KOPT-K1 (cell line): Measurements from ENCODE around the gene WASF1.
"Not testable (repeated sequence)": the region's sequence is repeated elsewhere in the genome, so short reads cannot be mapped to it uniquely, and the experiment has no call there.

Experiments used
- H3K27ac ChIP-seq: fragments of 200-600 bp; sonication (generic); 2 replicates; pipeline ENCODE4 v1.5.1; 2016; ENCODE audit warnings: antibody characterized with exemption, mild to moderate bottlenecking, low read depth, low read length; ENCODE audit not compliant: poor library complexity, severe bottlenecking
- H3K36me3 ChIP-seq: fragments of 200-600 bp; sonication (generic); 2 replicates; pipeline ENCODE4 v1.5.1; 2017; ENCODE audit warnings: antibody characterized with exemption, mild to moderate bottlenecking, low read length, moderate library complexity; ENCODE audit not compliant: insufficient read depth
- H3K9me3 ChIP-seq: fragments of 200-600 bp; sonication (generic); 2 replicates; pipeline ENCODE4 v1.5.1; 2017; ENCODE audit warnings: antibody characterized with exemption, low read length, mild to moderate bottlenecking; ENCODE audit not compliant: insufficient read depth, poor library complexity, severe bottlenecking

The WASF1 gene

DNA sequence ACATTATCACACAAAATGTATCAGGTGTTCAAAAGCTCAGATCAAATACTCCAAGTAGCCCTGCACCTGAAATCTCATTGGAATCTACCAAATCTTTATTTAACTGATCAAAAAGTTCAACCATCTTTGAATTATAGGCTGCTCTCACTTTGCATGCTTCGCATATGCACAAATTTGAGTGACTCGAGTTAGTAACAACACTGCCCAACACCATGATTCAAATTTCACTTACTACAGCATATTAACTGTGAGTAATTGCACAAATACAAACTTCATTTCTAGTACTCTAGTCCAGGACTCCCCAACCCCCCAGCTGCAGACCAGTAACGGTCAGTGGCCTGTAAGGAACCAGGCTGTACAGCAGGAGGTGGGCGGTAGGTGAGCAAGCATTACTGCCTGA is 51.1 kb downstream of the WASF1 start:
- no peak overlapping the region for H3K27ac ChIP-seq
- H3K9me3 ChIP-seq: peaks cover 9% of the 10 kb centered on the region
- no peaks in the 10 kb centered on the region; the same call in 1 of the 2 replicates for H3K36me3 ChIP-seq

DNA sequence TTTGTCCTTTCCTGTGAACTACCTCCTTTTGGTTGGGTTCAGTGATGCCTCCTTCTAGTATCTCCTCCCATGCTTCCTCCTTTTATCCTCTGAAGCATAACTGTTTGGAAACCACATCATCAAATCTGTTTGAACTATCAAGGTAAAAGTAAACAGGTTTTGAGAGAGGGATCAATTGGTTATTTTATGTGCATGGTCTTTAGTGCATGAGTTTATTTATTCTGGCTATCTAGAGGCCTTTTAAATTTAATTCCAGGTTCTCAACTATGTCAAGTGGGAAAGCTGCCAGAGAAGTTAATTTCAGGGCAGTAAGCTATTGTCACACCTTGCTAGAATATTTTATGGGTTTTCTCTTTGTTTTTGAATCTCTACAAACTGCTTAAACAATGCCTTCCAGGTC is 54.1 kb downstream of the WASF1 start:
- H3K36me3 ChIP-seq: peaks cover 9% of the 10 kb centered on the region; the same call in 1 of the 2 replicates
- peaks cover 9% of the 10 kb centered on the region for H3K9me3 ChIP-seq
- H3K27ac ChIP-seq: no peak overlapping the region

- H3K36me3 ChIP-seq, H3K27ac ChIP-seq, H3K9me3 ChIP-seq: not testable (repeated sequence)
Observed at GRCh38 chr6:110121655-110122054, 57.8 kb downstream of the WASF1 start.

- Histone ChIP-seq H3K36me3 (no peaks in the 10 kb centered on the region), H3K9me3 (no peaks in the 10 kb centered on the region), H3K27ac (no peak overlapping the region)
Observed at GRCh38 chr6:110116258-110116657, 63.2 kb downstream of the WASF1 start.

DNA sequence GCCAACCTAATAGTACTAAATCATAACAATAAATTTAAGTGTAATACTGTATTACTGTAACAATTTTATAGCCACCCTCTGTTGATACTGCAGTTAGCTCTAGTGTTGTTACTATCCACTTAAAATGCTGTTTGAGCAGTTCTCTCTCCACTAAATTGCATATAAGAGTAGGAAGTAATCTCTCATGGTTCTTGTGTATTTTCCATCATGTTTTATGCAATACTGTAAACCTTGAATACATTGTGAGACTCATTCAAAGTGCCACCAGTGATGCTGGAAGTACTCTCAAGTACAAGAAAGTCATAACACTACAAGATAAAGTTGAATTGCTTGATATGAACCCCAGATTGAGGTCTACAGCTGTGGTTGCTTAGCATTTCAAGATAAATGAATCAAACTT is 65.5 kb downstream of the WASF1 start:
- no peaks in the 10 kb centered on the region for H3K9me3 ChIP-seq
- H3K36me3 ChIP-seq: no peaks in the 10 kb centered on the region
- H3K27ac ChIP-seq: no peak overlapping the region

DNA sequence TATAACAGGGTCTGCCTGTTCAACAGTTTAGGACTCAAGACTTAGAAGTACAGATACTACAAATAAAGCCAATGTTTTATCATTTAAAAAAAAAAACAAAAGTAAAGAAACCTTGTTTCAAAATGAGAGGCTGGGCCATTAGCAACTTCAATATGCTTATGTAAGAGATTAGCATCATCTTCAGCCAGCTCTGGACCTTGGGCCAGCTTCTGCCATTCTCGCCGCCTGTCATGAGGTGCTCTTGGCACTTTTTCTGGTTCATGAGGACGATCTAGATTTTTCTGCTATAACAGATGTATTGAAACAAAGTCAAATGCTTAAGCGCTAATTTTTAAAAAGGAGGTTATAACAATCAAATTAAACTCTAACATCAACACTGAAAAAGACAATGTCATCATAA is 74.2 kb downstream of the WASF1 start:
- Histone ChIP-seq H3K9me3 (no peaks in the 10 kb centered on the region), H3K36me3 (peaks cover 46% of the 10 kb centered on the region), H3K27ac (no peak overlapping the region)

GRCh38 chr6:110103260-110103659 is 76.2 kb downstream of the WASF1 start:
- Histone ChIP-seq H3K27ac (no peak overlapping the region), H3K9me3 (no peaks in the 10 kb centered on the region), H3K36me3 (peaks cover 59% of the 10 kb centered on the region)

GRCh38 chr6:110102411-110102810 is 77.1 kb downstream of the WASF1 start:
- H3K27ac ChIP-seq: no peak overlapping the region
- peaks cover 51% of the 10 kb centered on the region for H3K36me3 ChIP-seq
- H3K9me3 ChIP-seq: no peaks in the 10 kb centered on the region

DNA sequence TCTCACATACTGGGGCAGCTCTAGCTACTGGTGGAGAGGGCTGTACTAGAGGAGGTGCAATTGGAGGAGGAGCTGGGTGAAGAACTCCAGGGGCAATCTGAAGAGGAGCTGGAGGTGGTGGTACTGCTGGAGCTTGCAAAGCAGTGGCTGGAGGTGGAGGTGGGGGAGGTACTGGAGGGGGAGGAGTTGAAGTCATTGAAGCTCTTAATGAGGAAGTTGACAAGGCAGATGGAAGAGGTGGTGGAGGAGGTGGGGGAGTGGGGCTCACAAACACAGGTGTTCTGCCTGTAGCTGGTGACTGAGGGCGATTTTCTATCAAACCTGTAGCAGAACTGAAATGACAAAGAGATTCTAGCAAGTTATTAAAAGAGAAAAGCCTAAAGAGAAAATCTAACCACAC is 77.6 kb downstream of the WASF1 start:
- Histone ChIP-seq H3K9me3 (no peaks in the 10 kb centered on the region), H3K27ac (no peak overlapping the region), H3K36me3 (peaks cover 48% of the 10 kb centered on the region)

DNA sequence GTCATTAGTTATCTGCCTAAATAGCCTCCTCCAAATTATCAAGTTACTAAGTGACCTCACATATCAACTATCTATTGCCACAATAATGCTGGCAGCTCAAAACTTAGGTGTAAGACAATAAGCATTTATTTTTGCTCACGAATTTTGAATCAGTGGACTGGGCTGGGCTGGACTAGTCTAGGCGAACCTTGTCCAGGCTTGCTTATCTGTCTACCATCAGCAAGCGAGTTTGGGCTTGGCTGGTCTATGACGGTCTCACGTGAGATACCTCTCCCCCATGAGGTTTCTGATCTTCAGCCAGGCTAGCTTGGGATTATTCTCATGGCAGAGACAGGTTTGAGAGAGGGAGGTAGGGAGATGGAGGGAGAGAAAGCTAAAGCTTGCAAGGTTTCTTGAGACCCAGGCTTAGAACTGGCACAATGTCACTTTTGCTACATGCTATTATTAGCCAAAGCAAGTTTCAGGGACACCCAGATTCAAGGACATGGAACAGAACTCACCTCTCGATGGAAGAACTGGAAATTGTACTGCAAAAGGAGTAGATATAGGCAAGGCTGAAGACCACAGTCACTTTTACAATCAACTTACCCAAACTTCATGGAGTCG is 80.9 kb downstream of the WASF1 start:
- Histone ChIP-seq H3K9me3 (no peaks in the 10 kb centered on the region), H3K27ac (no peak overlapping the region), H3K36me3 (peaks cover 35% of the 10 kb centered on the region)

DNA sequence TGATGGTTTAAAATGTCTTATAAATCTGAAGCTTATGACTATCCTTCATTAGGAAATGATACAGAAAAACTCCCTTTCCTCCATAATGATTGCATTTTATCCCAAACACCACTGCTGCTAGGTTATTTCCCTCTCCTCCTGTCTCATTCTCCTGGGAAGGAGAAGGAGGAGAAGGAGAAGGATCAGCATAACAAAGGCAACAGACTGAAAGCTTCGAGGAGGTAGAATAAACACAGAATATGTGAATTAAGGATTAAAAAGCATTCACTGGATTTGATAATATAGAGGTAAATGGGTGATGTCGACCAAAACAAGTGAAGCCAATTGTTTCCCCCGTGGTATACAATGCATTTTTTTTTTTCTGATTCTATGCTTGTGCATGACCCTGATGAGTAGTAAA is 82.0 kb downstream of the WASF1 start:
- Histone ChIP-seq H3K9me3 (no peaks in the 10 kb centered on the region), H3K27ac (no peak overlapping the region), H3K36me3 (peaks cover 27% of the 10 kb centered on the region)

DNA sequence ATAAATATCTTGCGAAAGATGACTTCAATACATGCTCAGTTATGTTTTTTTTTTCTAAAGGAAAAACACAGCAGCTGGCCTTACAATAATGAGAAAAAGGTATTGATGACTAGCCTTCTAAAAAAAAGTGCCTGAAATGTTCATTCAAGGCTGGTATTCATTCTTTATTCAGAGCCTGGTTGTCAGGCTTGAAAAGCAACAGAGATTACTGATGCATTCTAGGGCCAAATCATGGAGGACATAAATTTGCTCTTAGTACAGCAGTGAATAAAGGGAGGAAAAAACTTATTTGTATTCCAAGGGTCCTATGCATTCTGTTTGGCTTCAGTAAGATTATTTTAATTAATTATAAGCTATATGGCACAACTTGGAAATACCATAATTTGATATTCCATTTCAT is 83.5 kb downstream of the WASF1 start:
- no peaks in the 10 kb centered on the region for H3K9me3 ChIP-seq
- H3K27ac ChIP-seq: no peak overlapping the region
- peaks cover 18% of the 10 kb centered on the region for H3K36me3 ChIP-seq

GRCh38 chr6:110095101-110095500 is 84.4 kb downstream of the WASF1 start:
- Histone ChIP-seq H3K36me3 (peaks cover 15% of the 10 kb centered on the region), H3K9me3 (no peaks in the 10 kb centered on the region), H3K27ac (no peak overlapping the region)

DNA sequence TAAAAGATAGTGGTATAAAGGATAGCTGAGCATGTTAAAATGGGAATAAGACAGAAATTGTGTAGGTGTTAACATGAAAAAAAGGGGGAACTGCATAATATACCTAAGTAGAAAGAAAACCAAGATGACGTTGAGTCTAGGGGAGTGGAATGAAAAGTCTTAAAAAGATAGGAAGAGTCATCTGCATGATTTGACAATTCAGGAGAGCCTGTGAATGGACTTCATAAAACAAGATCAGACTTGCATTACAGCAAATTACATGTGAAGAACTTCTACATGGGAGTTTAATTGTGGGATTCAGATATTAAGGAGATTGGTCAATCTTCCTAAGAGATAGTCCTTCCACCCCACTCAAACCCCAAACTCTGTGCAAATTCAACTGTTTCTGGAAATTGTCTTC is 85.5 kb downstream of the WASF1 start:
- H3K9me3 ChIP-seq: no peaks in the 10 kb centered on the region
- no peak overlapping the region for H3K27ac ChIP-seq
- peaks cover 7% of the 10 kb centered on the region for H3K36me3 ChIP-seq

GRCh38 chr6:110090876-110091275 is 88.6 kb downstream of the WASF1 start:
- Histone ChIP-seq H3K27ac (no peak overlapping the region), H3K9me3 (no peaks in the 10 kb centered on the region), H3K36me3 (no peaks in the 10 kb centered on the region)

DNA sequence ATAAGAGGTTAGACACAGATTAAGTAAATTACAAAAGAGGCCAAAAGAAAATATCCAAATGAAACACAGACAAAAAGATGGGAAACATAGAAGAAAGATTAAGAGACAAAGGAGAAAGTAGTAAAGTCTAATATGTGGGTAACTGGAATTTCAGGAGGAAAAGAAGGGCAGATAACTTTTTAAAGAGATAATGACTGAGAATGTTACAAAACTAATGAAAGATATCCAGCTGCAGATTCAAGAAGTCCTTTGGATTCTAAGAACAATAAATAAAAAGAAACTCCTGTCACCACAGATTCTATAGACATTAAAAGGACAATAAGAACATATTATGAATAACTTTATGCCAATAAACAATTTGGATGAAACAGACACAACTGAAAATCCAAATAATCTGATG is 90.1 kb downstream of the WASF1 start:
- no peak overlapping the region for H3K27ac ChIP-seq
- no peaks in the 10 kb centered on the region for H3K36me3 ChIP-seq
- H3K9me3 ChIP-seq: no peaks in the 10 kb centered on the region
